Ovary (tissue), 9 donors: Measurements from ENCODE around the gene PRM2. TPM values are rescaled to one million over a fixed set of nuclear protein-coding genes. Genes with fewer than 3 reads are reported as not detected.

Source experiments
- DNase-seq, 5 donors: peaks; one replicate each; pipeline ENCODE4 v3.0.0-alpha.2; 2019 to 2020
- H3K27ac ChIP-seq, 2 donors: fragments of 200-600 bp; one replicate each; pipeline versions ENCODE4 v1.5.1 to v1.8.0; 2019 to 2022
- H3K27me3 ChIP-seq: fragments of 200-600 bp; one replicate; pipeline ENCODE4 v1.8.0; 2022
- H3K36me3 ChIP-seq: fragments of 200-600 bp; sonication (generic); one replicate; pipeline ENCODE4 v1.5.1; 2019
- H3K4me1 ChIP-seq: one replicate; pipeline ENCODE4 v1.8.1; 2013; ENCODE audit warnings: mild to moderate bottlenecking, moderate library complexity; ENCODE audit not compliant: insufficient read depth
- H3K4me3 ChIP-seq: fragments of 200-600 bp; sonication (generic); one replicate; pipeline ENCODE4 v1.5.1; 2017
- H3K9me3 ChIP-seq, 2 donors: fragments of 200-600 bp in 1 of 2; sonication (generic) in 1 of 2; one replicate each; pipeline versions ENCODE4 v1.5.1 to v1.8.1; 2013 to 2019; ENCODE audit warnings: mild to moderate bottlenecking in 1 of 2, moderate library complexity in 1 of 2
- EP300 ChIP-seq: sonication (generic); formaldehyde crosslinking; IDR thresholded peaks from one replicate; pipeline ENCODE4 v1.6.1; 2017; ENCODE audit warnings: antibody characterized with exemption
- POLR2A ChIP-seq: fragments of 450-650 bp; IDR thresholded peaks from one replicate; pipeline ENCODE4 v1.6.1; 2017; ENCODE audit warnings: antibody characterized with exemption, mild to moderate bottlenecking, moderate library complexity
- WGBS, 3 donors: extraction: QIAGEN DNeasy Blood & Tissue Kit in 1 of 3; methylation state at CpG; one replicate each; pipeline versions ENCODE4 v1.1.5 to v1.1.7; 2013 to 2017; 5-methylcytosine and 5-hydroxymethylcytosine counted together
- intact Hi-C, 4 donors: fragments of 100-400 bp; cut with DNase I; formaldehyde crosslinking; loops; one replicate each; pipeline versions ENCODE4 v1.11.0 to v1.15.1; 2022 to 2023
- polyA plus RNA-seq, 2 donors: library from polyadenylated mRNA; stranded (reverse); fragments of 200-250 nt in 1 of 2; fragments of 350-450 nt in 1 of 2; fragmentation: Illumina TruSeq in 1 of 2; extraction: RNeasy Lipid Tissue Mini Kit (QIAGEN cat#74804) in 1 of 2; gene quantifications; one replicate each; pipeline ENCODE4 v1.2.3, GENCODE V29; 2013 to 2014
- total RNA-seq, 7 donors: library from RNA; depleted of rRNA in 2 of 7; stranded (reverse); fragments of >200 nt in 2 of 7; fragmentation: NEBNext Ultra II Directional in 3 of 7; extraction: Animal tissue kit (Norgen Biotek cat#: 25700) in 3 of 7; gene quantifications; one replicate each; pipeline versions ENCODE4 v1.1.0 to v1.2.4, GENCODE V29; 2016 to 2023
- TF ChIP-seq, protein P1 (sequence below), 3 donors: fragments of 450-650 bp in 2 of 3; fragments of 200-600 bp in 1 of 3; IDR thresholded peaks; one replicate each; pipeline versions ENCODE4 v1.5.1 to v1.8.0; 2016 to 2022; ENCODE audit warnings: antibody characterized with exemption in 3 of 3, mild to moderate bottlenecking in 1 of 3
- donor health status: DM: no; HTN: no; CAD: no; lungs with moderate emphysema.
- donor health status: DM: no; HTN: no; CAD: no.
- donor health status: Bipolar disorder and iron deficiency.
- donor health status: DM: yes; HTN: yes; CAD: no.
- donor health status: DM: no; HTN: no; CAD: no.
- donor health status: DM: yes; HTN: yes; CAD: no.

PRM2 gene
- total and polyA plus RNA-seq, 9 donors = not detected

DNA sequence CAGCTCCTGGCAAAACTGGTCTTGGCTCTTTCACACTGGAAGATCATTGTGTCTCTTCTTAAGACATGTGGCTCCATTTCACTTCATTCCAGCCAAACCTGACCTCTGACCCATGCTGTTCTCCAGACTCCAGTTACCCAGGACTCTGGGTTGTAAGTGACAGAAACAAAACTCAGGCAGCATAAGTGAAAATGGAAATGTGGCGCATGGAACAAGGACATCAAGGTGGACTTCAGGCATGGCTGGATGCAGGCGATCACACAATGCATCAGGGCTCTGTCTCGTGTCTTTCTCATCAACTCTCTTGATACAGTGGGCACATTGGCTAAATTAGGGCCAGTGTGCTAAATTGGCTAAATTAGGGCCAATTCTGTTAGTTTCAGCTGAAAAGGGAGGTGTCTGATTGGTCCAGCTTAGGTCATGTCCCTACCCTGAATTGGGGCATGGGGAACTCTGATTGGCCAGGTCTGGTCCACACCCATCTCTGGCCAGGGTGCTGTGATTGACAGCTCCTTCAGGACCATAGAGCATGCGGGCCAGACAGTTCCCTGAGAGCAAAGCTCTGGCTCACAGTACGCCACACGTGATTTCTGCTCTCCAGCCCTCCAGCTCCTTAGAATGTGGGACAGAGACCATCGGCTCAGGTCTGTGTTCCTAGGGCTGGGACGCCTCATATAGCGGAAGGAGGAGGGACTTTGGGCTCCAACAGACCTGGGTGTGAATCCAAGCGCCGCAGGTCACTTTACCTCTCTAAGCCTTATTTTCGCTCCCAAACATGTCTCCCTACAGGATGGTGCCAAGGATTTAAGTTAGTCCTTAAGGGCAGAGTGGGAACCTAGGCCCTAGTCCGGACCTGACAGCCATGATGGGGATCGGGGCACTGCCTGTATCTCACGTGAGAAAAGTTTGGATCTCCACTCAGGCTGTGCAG lies 37.7 kb downstream of the PRM2 start:
- no peaks in the 10 kb centered on the region for H3K27me3 ChIP-seq

GRCh38 chr16:11236461-11237254 lies 39.6 kb downstream of the PRM2 start:
- intact Hi-C loops = no loop called here
- no peak for DNase-seq
- no peaks in the 10 kb centered on the region for H3K36me3 ChIP-seq
- H3K27ac ChIP-seq = no peak overlapping the region
- H3K27me3 ChIP-seq = no peaks in the 10 kb centered on the region
- TF ChIP-seq EP300 = no peak
- TF ChIP-seq, protein P1, sequence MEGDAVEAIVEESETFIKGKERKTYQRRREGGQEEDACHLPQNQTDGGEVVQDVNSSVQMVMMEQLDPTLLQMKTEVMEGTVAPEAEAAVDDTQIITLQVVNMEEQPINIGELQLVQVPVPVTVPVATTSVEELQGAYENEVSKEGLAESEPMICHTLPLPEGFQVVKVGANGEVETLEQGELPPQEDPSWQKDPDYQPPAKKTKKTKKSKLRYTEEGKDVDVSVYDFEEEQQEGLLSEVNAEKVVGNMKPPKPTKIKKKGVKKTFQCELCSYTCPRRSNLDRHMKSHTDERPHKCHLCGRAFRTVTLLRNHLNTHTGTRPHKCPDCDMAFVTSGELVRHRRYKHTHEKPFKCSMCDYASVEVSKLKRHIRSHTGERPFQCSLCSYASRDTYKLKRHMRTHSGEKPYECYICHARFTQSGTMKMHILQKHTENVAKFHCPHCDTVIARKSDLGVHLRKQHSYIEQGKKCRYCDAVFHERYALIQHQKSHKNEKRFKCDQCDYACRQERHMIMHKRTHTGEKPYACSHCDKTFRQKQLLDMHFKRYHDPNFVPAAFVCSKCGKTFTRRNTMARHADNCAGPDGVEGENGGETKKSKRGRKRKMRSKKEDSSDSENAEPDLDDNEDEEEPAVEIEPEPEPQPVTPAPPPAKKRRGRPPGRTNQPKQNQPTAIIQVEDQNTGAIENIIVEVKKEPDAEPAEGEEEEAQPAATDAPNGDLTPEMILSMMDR (IDR thresholded peaks at IDR 0.05) = no peak
- TF ChIP-seq POLR2A = no peak
- 73 to 82% (median 80%) methylated on average over 9 to 10 of the region's 10 CpGs for WGBS, 3 donors
- no peaks in the 10 kb centered on the region for H3K4me1 ChIP-seq
- H3K4me3 ChIP-seq = no peak overlapping the region
- no peaks in the 10 kb centered on the region for H3K9me3 ChIP-seq

More for the DNA sequence above, 37.7 kb downstream of the PRM2 start:
- H3K27ac ChIP-seq = no peak overlapping the region
- no peaks in the 10 kb centered on the region for H3K4me1 ChIP-seq
- intact Hi-C loops = no loop called here
- H3K9me3 ChIP-seq = no peaks in the 10 kb centered on the region
- TF ChIP-seq, protein P1 (IDR thresholded peaks at IDR 0.05) = no peak
- TF ChIP-seq EP300 (no peak), POLR2A (no peak)
- H3K36me3 ChIP-seq = no peaks in the 10 kb centered on the region
- H3K4me3 ChIP-seq = no peak overlapping the region
- WGBS, 3 donors = 96 to 97% (median 96%) methylated on average over 15 of the region's 15 CpGs
- DNase-seq = no peak

- Histone ChIP-seq H3K27me3 (no peaks in the 10 kb centered on the region), H3K36me3 (no peaks in the 10 kb centered on the region), H3K27ac (no peak overlapping the region), H3K4me1 (no peaks in the 10 kb centered on the region), H3K4me3 (no peak overlapping the region), H3K9me3 (no peaks in the 10 kb centered on the region)
- intact Hi-C loops = no loop called here
- no peak for TF ChIP-seq EP300
- TF ChIP-seq, protein P1 (IDR thresholded peaks at IDR 0.05) = no peak
- TF ChIP-seq POLR2A = no peak
- DNase-seq = no peak
- WGBS, 3 donors = 90 to 92% (median 91%) methylated on average over 5 of the region's 5 CpGs
Observed at GRCh38 chr16:11235703-11235991, 40.6 kb downstream of the PRM2 start.

DNA sequence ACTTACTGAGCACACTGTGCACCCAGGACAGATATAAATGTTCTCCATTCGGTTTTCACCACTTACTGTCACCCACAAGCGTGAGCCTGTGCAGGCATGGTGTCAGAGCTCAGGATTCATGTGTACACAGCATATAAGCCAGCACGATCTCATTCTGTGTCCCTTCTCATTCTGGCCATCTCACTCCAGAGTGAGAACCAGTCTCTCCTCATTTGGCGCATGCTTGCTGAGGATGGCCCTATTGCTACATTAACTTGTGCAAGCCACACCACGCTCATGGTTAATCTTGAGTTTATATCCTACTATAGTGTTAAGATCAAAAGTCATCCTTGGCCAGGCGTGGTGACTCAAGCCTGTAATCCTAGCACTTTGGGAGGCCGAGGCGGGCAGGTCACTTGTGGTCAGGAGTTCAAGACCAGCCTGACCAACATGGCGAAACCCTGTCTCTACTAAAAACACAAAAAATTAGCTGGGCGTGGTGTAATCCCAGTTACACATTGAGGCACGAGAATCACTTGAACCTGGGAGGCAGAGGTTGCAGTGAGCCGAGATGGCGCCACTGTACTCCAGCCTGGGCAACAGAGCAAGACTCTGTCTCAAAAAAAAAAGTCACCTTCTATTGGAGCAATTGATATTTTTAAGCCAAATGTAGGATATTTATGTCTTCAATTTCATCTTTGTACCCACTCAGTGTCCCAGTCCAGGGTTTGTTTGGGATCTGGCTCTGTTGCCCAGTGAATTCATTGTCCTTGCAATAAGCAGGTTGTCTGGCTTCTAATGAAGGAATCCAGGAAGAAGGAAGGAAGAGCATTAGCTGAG lies 41.2 kb downstream of the PRM2 start:
- 91 to 94% (median 92%) methylated on average over 13 of the region's 13 CpGs for WGBS, 3 donors
- DNase-seq = no peak
- TF ChIP-seq, protein P1 (IDR thresholded peaks at IDR 0.05) = no peak
- TF ChIP-seq POLR2A (no peak), EP300 (no peak)

More for the DNA sequence above, 41.2 kb downstream of the PRM2 start:
- Histone ChIP-seq H3K4me1 (no peaks in the 10 kb centered on the region), H3K9me3 (no peaks in the 10 kb centered on the region), H3K27ac (no peak overlapping the region), H3K27me3 (no peaks in the 10 kb centered on the region), H3K4me3 (no peak overlapping the region), H3K36me3 (no peaks in the 10 kb centered on the region)
- intact Hi-C loops = no loop called here
